Right lobe of liver (tissue), 4 donors: ENCODE results near the gene KIF1A.

Source experiments
- POLR2A ChIP-seq: fragments of 450-650 bp; IDR thresholded peaks from one replicate; pipeline ENCODE4 v1.6.1; 2017; ENCODE audit warnings: antibody characterized with exemption, mild to moderate bottlenecking
- TF ChIP-seq, protein P1 (sequence below), 4 donors: fragments of 200-600 bp in 3 of 4; fragments of 450-650 bp in 1 of 4; IDR thresholded peaks; one replicate each; pipeline versions ENCODE4 v1.5.1 to v1.8.0; 2016 to 2022; ENCODE audit warnings: antibody characterized with exemption in 4 of 4, mild to moderate bottlenecking in 2 of 4
- donor health status: DM: no; HTN: no; CAD: no.
- donor health status: DM: no; HTN: no; CAD: no.
- donor health status: DM: no; HTN: yes; CAD: no.

DNA sequence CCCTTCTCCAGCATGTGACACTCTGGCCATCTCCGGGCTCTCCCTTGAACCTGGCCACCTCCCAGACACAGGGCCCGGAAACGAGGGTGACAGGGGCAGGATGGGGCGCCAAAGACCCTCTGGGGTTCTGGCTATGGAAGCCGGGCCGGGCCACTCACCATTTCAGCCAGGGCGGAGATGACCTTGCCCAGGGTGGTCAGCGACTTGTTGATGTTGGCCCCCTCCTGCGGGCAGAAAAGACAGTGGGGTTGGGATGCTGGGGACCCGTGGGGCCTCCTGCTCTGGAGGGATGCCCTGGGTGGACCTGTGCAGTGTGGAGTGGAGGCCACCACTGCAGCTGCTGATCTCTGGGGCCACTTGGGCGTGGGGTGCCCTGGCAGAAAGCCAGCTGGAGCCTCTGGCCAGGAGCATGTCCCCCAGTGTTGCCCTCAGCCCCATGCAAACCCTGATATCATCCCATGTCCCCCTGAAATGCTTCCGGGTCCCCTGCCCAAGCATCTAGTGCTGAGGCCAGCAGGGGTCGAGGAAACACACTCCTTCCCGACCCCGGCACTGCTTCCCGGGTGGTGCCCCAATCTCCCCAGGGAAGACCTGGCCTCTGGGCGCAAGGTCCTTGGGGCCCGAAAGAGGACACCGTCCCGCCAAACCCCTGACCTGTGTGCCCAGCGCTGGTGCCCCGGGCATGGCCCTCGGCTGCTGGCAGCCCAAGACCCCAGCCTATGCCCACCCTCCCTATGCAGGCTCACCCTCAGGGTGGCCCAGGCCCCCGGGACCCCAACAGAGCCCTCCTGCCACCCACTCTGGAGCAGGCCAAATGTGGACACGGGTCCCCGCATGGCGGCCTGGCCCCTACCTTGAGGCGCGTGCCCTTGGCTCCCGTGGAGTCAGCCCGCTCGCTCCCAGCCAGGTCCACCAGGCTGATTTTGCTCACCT lies 36.9 kb downstream of the KIF1A start:
- TF ChIP-seq, protein P1, sequence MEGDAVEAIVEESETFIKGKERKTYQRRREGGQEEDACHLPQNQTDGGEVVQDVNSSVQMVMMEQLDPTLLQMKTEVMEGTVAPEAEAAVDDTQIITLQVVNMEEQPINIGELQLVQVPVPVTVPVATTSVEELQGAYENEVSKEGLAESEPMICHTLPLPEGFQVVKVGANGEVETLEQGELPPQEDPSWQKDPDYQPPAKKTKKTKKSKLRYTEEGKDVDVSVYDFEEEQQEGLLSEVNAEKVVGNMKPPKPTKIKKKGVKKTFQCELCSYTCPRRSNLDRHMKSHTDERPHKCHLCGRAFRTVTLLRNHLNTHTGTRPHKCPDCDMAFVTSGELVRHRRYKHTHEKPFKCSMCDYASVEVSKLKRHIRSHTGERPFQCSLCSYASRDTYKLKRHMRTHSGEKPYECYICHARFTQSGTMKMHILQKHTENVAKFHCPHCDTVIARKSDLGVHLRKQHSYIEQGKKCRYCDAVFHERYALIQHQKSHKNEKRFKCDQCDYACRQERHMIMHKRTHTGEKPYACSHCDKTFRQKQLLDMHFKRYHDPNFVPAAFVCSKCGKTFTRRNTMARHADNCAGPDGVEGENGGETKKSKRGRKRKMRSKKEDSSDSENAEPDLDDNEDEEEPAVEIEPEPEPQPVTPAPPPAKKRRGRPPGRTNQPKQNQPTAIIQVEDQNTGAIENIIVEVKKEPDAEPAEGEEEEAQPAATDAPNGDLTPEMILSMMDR (IDR thresholded peaks at IDR 0.05) = no peak
- no peak for TF ChIP-seq POLR2A
